ENCODE data around the gene ADAMTS17.
A peak's percentile ranks its signal among the peaks of the same experiment; 100 is the strongest.

Gene ADAMTS17

GRCh38 chr15:100036015-100036414 lies 305.8 kb downstream of the ADAMTS17 start:
- no peak for DNase-seq

DNA sequence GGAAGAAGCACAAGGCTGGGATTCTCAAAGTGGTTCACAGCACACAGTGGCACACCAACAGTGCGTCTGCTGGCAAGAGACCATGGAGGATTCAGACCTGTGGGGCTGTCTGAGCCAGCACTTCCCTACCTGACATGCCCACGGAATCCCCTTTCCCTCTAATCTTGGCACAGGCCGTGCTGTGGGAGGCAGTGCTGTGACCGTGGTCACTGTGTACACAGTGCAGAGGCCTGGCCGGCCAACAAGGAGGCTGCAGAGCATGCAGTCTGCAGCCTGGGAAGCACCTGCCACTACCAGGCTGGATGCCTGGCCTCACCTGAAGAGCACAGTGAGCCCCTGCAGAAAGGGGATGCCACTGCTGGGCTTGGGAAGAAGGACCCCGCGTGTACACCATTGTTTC lies 307.6 kb downstream of the ADAMTS17 start:
- DNase-seq, result no peak

DNA sequence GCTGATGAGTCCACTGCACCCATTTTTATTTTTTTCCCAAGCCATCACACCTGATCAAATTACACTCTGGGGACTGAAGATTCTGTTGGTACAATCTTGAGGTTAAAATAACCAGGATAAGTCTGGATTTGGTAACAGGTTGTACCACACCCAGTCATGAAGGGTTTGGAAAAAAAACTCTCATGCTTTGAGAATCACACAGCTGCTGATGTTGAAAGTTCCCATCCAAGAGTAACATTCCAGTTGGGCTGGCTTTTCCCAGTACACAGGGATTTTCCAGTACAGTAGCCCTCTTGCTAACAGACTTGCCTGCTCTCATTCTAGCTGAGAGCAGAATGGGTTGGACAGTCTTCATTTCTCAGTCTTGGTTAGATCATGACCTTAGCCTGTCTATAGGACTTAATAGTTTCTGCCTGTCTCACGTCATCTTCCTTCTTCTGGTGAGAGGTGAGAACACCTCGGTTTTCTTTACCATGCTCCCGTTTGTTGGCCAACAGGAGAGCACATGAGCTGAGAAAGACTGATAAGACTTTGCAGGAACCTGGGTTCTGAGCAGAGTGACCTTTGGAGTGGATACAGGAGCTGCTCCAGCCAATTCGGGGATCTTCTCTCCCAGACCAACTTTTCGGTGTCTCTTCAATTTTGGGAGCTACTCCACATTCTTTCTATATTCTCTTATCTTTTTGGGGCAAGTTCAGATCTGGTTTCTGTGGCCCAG lies 308.5 kb downstream of the ADAMTS17 start:
- no peak for DNase-seq

- DNase-seq, result no peak
These were observed 309.3 kb downstream of the ADAMTS17 start for GRCh38 chr15:100032358-100033085.

- no peak for DNase-seq
These were observed 310.0 kb downstream of the ADAMTS17 start for GRCh38 chr15:100031665-100032357.

GRCh38 chr15:100030586-100031229 lies 311.1 kb downstream of the ADAMTS17 start:
- DNase-seq, result no peak

DNA sequence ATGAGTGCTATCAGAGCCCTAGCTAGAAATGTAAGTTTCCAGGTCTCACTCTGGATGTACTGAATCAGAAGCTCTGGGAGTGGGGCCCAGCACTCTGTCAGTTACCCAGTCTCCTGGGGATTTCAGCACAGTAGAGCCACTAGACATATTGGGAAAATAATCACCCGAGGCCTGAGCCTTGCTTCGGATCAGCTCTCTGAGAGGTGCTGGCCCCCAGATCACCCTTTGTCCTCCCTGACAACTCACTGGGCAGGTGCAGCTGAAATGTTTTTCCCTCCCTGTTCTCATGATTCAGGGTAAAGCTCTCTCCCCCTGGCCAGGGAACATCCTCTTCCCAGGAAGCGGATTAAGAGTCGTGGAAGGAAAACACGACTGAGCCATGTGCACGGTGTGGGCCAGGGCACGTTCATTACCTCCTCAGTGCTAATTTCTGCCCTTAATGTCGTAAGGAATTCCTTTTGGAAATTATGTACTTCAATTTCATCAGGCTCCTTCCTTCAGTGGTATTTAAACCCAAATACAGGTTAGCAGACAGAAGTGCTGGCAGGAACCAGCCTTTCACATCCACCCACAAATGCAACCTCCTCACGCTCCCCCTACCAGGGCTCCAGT lies 311.8 kb downstream of the ADAMTS17 start:
- DNase-seq, result no peak

DNA sequence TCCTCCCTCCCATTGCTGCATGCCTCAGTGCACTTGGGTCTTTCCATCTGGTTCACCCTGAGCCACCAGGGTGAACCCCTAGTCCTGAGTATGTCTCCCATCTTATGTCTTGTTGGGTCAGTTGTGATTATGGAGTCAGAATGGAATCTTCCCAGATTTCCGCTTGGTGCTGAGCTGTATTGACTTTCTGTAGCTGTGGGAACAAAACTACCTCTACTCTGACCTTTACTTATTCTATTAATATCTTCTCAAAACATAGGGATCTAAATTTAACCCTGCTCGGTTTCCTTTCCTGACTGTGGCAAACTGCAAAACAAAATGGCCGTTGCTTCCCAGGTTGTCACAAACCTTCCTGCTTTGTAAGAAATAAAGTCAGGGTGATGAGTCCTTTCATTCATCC lies 312.7 kb downstream of the ADAMTS17 start:
- no peak for DNase-seq

DNA sequence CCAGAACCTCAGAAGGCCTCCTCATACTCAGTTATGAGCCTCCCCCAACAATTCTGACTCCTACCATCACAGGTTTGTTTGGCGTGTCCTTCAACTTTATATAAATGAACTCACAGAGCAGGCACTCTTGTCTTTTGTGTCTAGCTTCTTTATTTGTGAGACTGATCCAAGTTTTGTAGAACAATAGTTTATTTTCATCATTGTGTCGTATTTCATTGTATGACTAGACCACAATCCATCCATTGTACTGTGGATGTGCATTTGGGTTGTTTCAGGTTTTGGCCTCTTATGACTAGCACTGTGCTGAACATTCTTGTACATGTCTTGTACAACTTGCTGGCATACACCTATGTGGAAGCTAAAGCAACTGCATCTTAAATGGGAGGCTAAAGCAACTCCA lies 315.7 kb downstream of the ADAMTS17 start:
- DNase-seq, result no peak

DNA sequence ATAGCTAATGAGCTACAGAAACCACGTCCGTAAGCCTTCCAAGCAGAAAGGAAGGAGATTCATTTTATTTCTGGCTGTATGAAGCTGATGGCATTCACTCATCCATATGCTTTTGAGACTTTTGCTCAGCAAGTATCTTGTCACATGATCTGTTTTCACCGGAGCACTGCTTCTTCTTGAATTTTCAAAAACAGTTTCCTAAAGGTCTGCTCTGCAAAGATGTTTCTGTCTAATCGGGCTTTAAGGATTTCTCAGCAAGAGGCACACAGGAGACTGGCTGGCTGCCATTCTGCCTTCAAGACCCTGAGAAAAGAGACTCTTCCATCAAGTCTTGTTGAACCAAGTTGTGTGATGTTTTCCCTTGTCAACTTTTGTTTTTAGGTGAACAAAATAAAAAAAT lies 319.0 kb downstream of the ADAMTS17 start:
- no peak for DNase-seq

GRCh38 chr15:100022391-100022790 lies 319.4 kb downstream of the ADAMTS17 start:
- DNase-seq, result no peak

DNA sequence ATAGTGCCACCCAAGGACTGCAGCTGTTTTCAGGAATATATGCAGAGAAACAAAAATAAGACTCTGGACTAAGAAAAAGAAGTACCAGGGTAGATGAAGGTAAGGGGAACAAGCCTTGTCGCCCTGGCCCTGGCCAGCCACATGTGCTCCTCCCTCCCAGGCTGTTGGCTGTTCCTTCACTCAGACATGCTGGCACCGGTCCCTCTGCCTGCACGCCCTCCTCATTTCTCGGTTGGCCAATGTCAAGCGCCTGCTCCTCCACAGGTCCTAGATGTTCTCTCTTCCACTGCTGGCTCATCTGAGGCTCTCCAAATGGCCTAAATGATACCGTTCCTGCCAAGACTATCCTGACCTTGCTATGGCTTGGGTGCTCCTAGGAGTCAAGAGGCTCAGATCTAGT lies 320.1 kb downstream of the ADAMTS17 start:
- no peak for DNase-seq

DNA sequence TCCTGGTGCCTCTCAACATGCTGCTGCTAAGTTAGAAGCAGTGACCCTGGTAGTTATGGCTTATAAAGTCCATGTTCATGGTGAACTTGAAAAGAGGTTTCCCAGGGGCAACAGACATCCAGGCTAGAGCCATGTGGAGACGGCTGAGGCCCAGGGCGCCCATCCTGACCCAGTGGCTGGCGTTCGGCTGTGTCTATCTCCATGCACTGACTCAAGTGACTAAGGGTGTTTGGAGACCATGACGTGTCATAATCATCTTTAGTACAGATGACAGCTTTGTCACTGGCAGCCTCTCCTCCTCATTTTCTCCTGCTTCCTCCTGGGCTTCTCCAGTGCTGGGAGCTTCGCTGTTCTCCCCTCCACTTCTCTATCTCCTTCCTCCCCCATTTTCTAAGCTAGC lies 321.2 kb downstream of the ADAMTS17 start:
- no peak for DNase-seq

DNA sequence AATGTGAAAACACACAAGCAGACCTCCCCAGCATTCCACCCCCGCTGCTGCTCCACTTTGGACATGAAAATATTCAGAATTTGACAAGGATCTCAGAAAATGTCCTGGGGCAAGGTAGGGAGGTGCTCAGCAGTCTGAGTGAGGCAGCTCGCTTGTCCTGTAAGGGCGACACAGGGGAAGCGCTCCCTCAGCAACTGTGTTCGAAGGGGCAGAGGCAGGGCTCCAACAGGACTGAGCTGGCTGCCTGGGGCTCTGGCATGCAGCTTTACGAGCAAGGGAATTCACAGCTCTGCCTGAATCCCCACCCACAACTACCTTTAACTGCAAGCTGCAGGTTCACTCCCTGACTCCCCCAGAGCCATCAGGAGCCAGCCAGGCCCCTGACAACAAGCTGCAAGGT lies 321.6 kb downstream of the ADAMTS17 start:
- no peak for DNase-seq

GRCh38 chr15:100019601-100020000 lies 322.2 kb downstream of the ADAMTS17 start:
- no peak for DNase-seq

- DNase-seq, result no peak
These were observed 323.6 kb downstream of the ADAMTS17 start for GRCh38 chr15:100018191-100018590.

GRCh38 chr15:100017140-100017539 lies 324.6 kb downstream of the ADAMTS17 start:
- DNase-seq, result no peak

DNA sequence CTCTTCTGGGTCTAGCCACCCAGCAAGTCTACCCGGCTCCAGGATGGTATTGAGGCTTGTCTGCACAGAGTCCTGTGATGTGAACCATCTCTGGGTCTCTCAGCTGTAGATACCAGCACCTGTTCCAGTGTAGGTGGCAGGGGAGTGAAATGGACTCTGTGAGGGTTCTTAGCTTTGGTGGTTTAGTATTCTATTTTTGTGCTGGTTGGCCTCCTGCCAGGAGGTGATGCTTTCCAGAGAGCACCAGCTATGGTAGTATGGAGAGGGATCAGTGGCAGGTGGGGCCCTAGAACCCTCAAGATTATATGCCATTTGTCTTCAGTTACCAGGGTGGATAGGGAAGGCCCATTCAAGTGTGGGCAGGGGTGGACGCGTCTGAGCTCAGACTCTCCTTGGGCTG lies 325.1 kb downstream of the ADAMTS17 start:
- DNase-seq, result peak; percentile 6

GRCh38 chr15:100011235-100011634 lies 330.5 kb downstream of the ADAMTS17 start:
- DNase-seq, result no peak

GRCh38 chr15:100009372-100009771 lies 332.4 kb downstream of the ADAMTS17 start:
- DNase-seq, result no peak

DNA sequence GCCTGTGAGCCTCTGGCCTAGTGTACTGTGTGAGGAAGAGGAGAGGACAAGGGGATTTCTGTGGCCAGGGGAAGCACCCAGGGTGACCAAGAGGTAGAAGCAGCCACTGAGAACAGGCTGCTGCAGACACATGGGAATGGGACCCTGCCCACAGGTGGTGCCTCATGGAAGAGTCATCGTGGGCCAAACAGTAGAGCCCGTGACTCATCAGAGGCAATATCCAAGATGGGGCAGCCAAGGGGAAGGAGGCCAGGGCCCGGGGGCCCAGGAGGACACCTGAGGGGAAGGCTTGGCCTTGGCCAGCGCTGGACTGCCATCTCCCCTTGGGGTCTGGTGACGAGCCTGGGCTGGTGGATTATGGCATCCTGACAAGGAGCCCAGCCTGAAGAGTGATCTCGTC lies 333.5 kb downstream of the ADAMTS17 start:
- DNase-seq, result no peak

DNA sequence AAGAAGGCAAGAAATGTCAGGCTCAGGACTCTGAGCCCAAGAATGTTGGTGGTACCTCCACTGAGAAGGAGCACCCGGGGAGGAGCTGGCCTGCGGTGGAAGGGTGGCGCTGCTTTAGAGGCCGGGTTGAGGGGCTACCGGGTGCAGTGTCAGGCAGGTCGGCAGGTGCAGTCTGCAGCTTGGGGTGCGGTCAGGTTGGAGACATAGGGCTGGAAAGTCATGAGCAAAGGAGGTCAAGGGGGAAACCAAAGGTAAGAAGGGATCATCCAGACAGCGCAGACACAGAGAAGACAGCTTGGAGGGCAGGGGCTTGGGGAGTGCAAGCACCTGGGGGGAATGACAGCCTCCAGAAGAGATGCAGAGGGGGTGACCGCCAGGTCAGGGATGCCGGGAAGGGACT lies 334.2 kb downstream of the ADAMTS17 start:
- DNase-seq, result no peak

- no peak for DNase-seq
These were observed 336.1 kb downstream of the ADAMTS17 start for GRCh38 chr15:100005715-100006114.
